ENCODE data around the gene SND1. TPM values are rescaled to one million over a fixed set of nuclear protein-coding genes. Genes with fewer than 3 reads are reported as not detected.

SND1 gene
- total and polyA plus RNA-seq, 9 donors = 88.3 to 125 (median 97.7) TPM

DNA sequence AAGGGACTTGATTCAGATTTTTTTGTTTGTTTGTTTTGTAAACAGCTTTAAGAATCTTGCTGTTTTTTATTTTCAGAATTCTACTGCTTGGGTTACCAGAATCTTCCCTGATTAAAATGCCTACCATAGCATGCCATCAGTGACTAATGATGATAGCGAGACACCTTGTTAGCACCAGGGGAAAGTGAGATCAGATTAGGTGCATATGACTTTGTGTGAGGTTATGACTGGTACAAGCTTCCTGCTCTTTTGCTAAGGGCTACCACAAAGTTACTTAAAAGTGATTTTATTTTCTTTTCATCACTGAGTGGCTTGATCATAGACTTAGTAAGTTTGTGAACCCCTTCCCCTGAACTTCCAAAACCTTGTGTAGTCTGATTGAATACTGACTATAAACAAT lies 93.5 kb downstream of the SND1 start:
- Histone ChIP-seq H3K27me3 (ENCODE audit: control insufficient read depth, insufficient read depth, low read length) (no peaks in the 10 kb centered on the region), H3K27ac (ENCODE audit: low read length) (no peak overlapping the region), H3K4me3 (ENCODE audit: low read length) (no peak overlapping the region), H3K36me3 (ENCODE audit: control insufficient read depth, insufficient read depth, low read length) (no peaks in the 10 kb centered on the region), H3K4me1 (ENCODE audit: control insufficient read depth, insufficient read depth, low read length) (no peaks in the 10 kb centered on the region), H3K9me3 (replicated peaks; ENCODE audit: control insufficient read depth, low read depth, low read length) (no peaks in the 10 kb centered on the region)
- no CpG with 5 or more reads among the region's 1 CpG for WGBS (ENCODE audit: insufficient coverage)
- no peak for DNase-seq

DNA sequence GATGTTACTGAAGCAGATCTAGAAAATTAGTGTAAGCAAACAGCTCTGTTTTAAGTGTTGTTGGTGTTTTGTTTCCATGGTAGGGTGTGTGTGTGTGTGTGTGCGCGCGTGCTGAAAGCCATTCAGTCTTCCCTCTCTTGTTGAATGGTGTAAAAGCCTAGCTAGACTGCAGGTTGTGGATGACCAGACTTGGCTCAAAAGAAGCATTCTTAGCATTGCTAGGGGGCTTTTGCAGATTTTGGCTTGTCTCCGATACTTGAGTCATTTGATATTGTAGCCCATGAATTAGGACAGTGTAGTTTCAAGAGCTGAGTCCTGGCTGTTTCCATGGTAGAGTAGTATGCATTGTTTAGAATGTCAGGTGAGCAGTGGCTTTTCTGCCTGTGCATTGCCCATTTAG lies 99.1 kb downstream of the SND1 start:
- no peak overlapping the region for H3K4me3 ChIP-seq (ENCODE audit: low read length)
- H3K36me3 ChIP-seq (ENCODE audit: control insufficient read depth, insufficient read depth, low read length) = no peaks in the 10 kb centered on the region
- peaks cover 8% of the 10 kb centered on the region for H3K4me1 ChIP-seq (ENCODE audit: control insufficient read depth, insufficient read depth, low read length)
- WGBS (ENCODE audit: insufficient coverage) = 75% methylated on average over 3 of the region's 4 CpGs
- peak; percentile 50 for DNase-seq
- no peak overlapping the region for H3K27ac ChIP-seq (ENCODE audit: low read length)
- no peaks in the 10 kb centered on the region for H3K9me3 ChIP-seq (replicated peaks; ENCODE audit: control insufficient read depth, low read depth, low read length)
- H3K27me3 ChIP-seq (ENCODE audit: control insufficient read depth, insufficient read depth, low read length) = no peaks in the 10 kb centered on the region

DNA sequence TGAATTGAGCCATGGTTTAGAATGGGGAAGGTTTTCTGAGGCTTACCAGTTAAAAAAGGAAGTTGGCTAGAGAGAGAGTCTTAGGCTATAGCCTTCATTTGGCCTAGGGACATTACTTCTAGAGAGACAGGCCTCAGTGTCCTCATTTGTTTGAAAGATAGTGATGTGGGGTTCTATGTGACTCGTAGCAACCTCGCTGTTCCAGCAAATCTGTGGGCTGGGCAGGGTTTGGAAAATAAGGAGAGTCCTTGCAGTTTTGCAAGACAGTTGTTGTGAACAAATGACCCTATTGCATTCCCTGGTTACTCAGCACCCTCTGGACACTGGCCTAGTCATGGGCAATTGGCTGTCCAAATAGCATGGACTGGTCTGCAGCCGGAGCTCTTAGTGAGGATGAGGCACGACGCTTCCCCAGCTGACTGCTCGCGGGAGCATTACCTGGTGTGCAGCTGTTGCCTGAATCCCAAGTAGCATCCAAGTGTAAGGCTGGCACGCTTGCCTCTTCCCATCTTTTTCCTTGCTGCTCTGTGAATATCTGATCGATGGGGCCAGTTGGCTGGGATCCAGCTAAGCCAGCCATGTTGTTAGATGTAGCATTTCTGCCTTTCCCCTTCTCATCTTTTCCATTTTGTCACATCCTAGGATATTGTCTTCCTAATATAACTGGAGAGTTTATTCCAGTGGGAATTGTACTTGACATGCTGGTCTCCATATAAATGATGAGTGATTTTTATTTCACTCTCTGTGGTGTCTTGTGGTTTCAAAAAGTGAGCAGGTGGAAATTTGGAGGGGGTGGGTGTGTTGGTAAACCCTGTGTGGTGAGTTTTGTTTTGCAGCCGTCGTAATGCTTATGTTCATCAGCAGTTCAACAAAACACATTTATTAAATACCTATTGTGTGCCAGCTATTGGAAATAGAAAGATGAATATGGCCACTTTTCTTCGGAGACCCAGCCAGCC lies 99.8 kb downstream of the SND1 start:
- H3K27me3 ChIP-seq (ENCODE audit: control insufficient read depth, insufficient read depth, low read length) = no peaks in the 10 kb centered on the region
- 90% methylated on average over 8 of the region's 12 CpGs for WGBS (ENCODE audit: insufficient coverage)
- H3K27ac ChIP-seq (ENCODE audit: low read length) = no peak overlapping the region
- H3K4me1 ChIP-seq (ENCODE audit: control insufficient read depth, insufficient read depth, low read length) = peaks cover 8% of the 10 kb centered on the region
- H3K4me3 ChIP-seq (ENCODE audit: low read length) = no peak overlapping the region
- no peak for DNase-seq
- no peaks in the 10 kb centered on the region for H3K9me3 ChIP-seq (replicated peaks; ENCODE audit: control insufficient read depth, low read depth, low read length)
- no peaks in the 10 kb centered on the region for H3K36me3 ChIP-seq (ENCODE audit: control insufficient read depth, insufficient read depth, low read length)

DNA sequence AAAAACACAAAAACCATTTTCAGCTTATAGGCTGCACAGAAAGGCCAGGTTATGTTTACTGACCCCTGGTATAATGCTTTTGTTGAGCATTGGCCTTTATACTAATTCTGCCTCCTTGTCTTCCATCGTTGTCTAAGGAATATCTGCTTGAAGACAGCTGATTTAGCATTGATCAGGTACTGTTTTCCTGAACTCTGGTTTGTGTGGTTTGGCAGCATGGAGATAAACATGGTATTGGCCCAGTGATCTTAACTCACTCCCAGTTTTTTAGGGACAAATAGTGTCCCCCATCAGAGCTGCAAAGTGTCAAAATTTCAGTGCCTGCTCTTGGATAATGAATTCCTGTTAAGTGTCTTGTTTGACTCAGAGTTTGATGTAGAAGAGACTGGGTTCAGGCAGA lies 100.8 kb downstream of the SND1 start:
- no CpG with 5 or more reads among the region's 1 CpG for WGBS (ENCODE audit: insufficient coverage)
- Histone ChIP-seq H3K36me3 (ENCODE audit: control insufficient read depth, insufficient read depth, low read length) (no peaks in the 10 kb centered on the region), H3K9me3 (replicated peaks; ENCODE audit: control insufficient read depth, low read depth, low read length) (no peaks in the 10 kb centered on the region), H3K4me1 (ENCODE audit: control insufficient read depth, insufficient read depth, low read length) (peaks cover 8% of the 10 kb centered on the region), H3K27me3 (ENCODE audit: control insufficient read depth, insufficient read depth, low read length) (no peaks in the 10 kb centered on the region), H3K4me3 (ENCODE audit: low read length) (no peak overlapping the region), H3K27ac (ENCODE audit: low read length) (no peak overlapping the region)
- no peak for DNase-seq

DNA sequence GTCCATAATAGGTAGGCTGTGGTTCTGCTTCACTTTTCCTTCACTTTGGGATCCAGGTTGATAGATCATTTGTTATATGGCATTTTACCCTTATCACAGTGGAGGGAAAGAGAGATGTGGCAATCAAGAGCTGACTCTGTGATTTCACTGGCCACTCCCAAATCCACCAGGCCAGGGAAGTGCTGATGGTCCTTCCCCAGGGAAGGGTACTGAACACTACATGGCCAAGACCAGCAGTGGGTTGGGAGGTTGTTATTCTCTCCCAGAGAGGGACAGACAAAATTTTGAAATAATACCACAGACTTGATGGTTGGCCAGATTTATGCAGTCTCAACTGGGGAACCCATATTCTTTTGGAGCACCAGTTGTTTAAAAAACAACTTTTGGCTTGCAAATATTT lies 102.5 kb downstream of the SND1 start:
- H3K27ac ChIP-seq (ENCODE audit: low read length) = no peak overlapping the region
- H3K9me3 ChIP-seq (replicated peaks; ENCODE audit: control insufficient read depth, low read depth, low read length) = no peaks in the 10 kb centered on the region
- DNase-seq = no peak
- no peaks in the 10 kb centered on the region for H3K36me3 ChIP-seq (ENCODE audit: control insufficient read depth, insufficient read depth, low read length)
- peaks cover 8% of the 10 kb centered on the region for H3K4me1 ChIP-seq (ENCODE audit: control insufficient read depth, insufficient read depth, low read length)
- no peaks in the 10 kb centered on the region for H3K27me3 ChIP-seq (ENCODE audit: control insufficient read depth, insufficient read depth, low read length)
- H3K4me3 ChIP-seq (ENCODE audit: low read length) = no peak overlapping the region

DNA sequence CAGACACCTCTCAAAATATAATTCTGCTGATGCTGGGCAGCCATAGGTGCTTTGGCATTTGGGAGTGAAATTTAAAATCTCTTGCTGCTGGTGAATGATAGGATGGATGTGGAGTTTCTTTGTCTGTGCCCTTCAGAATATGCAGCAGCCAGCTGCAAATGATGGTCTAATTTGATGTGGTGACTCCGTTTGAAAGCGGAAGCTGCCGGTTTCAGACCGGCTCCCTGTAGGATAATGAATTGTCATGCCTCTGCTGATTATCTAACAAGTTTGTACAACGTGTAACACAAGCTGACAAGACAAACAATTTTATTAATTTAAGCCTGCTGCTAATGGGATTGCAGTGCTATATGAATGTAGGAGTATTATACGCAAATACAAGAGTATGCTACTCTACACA lies 103.5 kb downstream of the SND1 start:
- no peak overlapping the region for H3K4me3 ChIP-seq (ENCODE audit: low read length)
- DNase-seq = peak; percentile 29
- no peaks in the 10 kb centered on the region for H3K36me3 ChIP-seq (ENCODE audit: control insufficient read depth, insufficient read depth, low read length)
- no peaks in the 10 kb centered on the region for H3K9me3 ChIP-seq (replicated peaks; ENCODE audit: control insufficient read depth, low read depth, low read length)
- no peaks in the 10 kb centered on the region for H3K27me3 ChIP-seq (ENCODE audit: control insufficient read depth, insufficient read depth, low read length)
- no CpG with 5 or more reads among the region's 6 CpGs for WGBS (ENCODE audit: insufficient coverage)
- H3K27ac ChIP-seq (ENCODE audit: low read length) = no peak overlapping the region
- H3K4me1 ChIP-seq (ENCODE audit: control insufficient read depth, insufficient read depth, low read length) = peaks cover 8% of the 10 kb centered on the region

DNA sequence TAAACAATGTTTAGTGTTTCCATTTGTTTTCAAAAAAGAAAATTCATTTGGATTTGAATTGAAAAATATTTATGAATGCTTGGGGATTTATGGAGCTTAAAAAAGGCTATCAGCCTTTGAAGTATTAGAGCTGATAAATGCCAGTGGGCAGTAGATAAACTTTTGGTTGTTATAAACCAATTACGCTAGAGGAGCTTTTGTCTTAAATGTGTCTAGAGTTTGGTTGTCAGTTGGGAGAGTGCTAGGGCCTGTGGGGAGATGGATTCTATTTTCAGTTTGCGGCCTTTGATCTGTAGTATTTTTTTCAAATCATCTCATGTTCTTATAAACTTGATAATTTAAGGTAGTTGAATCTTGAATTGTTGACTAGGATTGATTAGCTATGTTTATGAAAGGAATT lies 104.0 kb downstream of the SND1 start:
- WGBS (ENCODE audit: insufficient coverage) = no CpG with 5 or more reads among the region's 2 CpGs
- Histone ChIP-seq H3K27ac (ENCODE audit: low read length) (no peak overlapping the region), H3K4me1 (ENCODE audit: control insufficient read depth, insufficient read depth, low read length) (peaks cover 7% of the 10 kb centered on the region), H3K9me3 (replicated peaks; ENCODE audit: control insufficient read depth, low read depth, low read length) (no peaks in the 10 kb centered on the region), H3K27me3 (ENCODE audit: control insufficient read depth, insufficient read depth, low read length) (no peaks in the 10 kb centered on the region), H3K36me3 (ENCODE audit: control insufficient read depth, insufficient read depth, low read length) (no peaks in the 10 kb centered on the region), H3K4me3 (ENCODE audit: low read length) (no peak overlapping the region)
- DNase-seq = no peak

DNA sequence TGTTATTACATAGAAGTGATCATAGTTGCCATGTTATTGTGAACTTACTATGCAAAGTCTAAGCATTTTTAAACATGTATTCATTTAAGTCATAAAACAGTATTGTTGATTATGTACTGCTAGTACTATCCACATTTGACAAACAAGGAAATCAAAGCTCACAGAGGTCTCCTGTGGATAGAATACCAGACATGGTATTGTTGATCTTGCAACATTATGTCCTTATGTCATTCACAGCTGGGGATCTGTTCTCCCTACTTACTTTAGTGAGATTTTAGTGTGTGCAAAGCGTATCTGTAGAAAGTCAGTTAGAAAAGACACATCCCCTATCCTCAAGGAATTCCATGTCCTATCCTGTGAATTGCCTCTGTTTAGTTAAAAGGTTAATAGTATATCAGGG lies 106.1 kb downstream of the SND1 start:
- Histone ChIP-seq H3K27me3 (ENCODE audit: control insufficient read depth, insufficient read depth, low read length) (no peaks in the 10 kb centered on the region), H3K27ac (ENCODE audit: low read length) (no peak overlapping the region), H3K9me3 (replicated peaks; ENCODE audit: control insufficient read depth, low read depth, low read length) (no peaks in the 10 kb centered on the region), H3K4me3 (ENCODE audit: low read length) (no peak overlapping the region), H3K4me1 (ENCODE audit: control insufficient read depth, insufficient read depth, low read length) (peaks cover 4% of the 10 kb centered on the region), H3K36me3 (ENCODE audit: control insufficient read depth, insufficient read depth, low read length) (no peaks in the 10 kb centered on the region)
- WGBS (ENCODE audit: insufficient coverage) = no CpG with 5 or more reads among the region's 1 CpG
- no peak for DNase-seq

DNA sequence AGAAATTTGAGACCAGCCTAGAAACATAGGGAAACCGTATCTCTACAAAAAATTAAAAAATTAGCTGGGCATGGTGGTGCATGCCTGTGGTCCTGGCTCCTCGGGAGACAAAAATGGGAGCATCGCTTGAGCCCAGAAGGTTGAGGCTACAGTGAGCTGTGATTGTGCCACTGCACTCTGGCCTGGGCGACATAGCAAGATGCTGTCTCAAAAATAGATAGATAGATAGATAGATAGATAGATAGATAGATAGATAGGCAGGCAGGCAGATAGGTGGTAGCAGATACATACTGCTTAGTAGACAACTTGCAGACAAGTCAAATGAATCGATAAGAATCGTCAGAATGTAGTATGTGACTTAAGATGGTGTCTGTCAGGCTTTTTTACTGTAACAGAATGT lies 106.9 kb downstream of the SND1 start:
- WGBS (ENCODE audit: insufficient coverage) = 97% methylated on average over 3 of the region's 6 CpGs
- no peaks in the 10 kb centered on the region for H3K9me3 ChIP-seq (replicated peaks; ENCODE audit: control insufficient read depth, low read depth, low read length)
- no peaks in the 10 kb centered on the region for H3K27me3 ChIP-seq (ENCODE audit: control insufficient read depth, insufficient read depth, low read length)
- no peaks in the 10 kb centered on the region for H3K36me3 ChIP-seq (ENCODE audit: control insufficient read depth, insufficient read depth, low read length)
- H3K4me1 ChIP-seq (ENCODE audit: control insufficient read depth, insufficient read depth, low read length) = peaks cover 4% of the 10 kb centered on the region
- H3K4me3 ChIP-seq (ENCODE audit: low read length) = no peak overlapping the region
- no peak overlapping the region for H3K27ac ChIP-seq (ENCODE audit: low read length)
- DNase-seq = no peak

DNA sequence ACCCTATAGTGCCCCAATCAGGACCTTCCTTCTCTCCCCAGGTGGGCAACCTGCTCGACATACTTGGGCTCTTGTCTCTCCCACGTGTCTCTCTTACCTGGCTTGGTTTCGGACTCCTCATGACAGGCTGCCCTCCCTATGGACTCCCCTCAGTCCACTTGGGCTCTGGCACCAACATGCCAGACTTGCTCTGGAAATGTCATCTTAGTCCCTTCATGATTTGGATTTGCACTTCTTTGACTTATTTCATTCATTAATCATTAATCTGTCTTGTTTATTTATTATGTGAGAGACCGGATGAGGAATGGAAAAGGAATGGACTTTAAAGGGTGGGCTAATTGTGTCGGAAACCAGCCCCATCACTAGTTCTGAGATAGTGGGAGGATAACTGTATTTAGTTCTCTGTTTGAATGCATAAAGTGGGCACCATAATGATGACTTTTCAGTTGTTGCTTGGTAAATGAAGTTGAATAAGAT lies 108.0 kb downstream of the SND1 start:
- H3K27me3 ChIP-seq (ENCODE audit: control insufficient read depth, insufficient read depth, low read length) = no peaks in the 10 kb centered on the region
- no peak overlapping the region for H3K4me3 ChIP-seq (ENCODE audit: low read length)
- 90% methylated on average over 5 of the region's 5 CpGs for WGBS (ENCODE audit: insufficient coverage)
- H3K36me3 ChIP-seq (ENCODE audit: control insufficient read depth, insufficient read depth, low read length) = no peaks in the 10 kb centered on the region
- H3K9me3 ChIP-seq (replicated peaks; ENCODE audit: control insufficient read depth, low read depth, low read length) = no peaks in the 10 kb centered on the region
- no peak overlapping the region for H3K27ac ChIP-seq (ENCODE audit: low read length)
- DNase-seq = no peak
- H3K4me1 ChIP-seq (ENCODE audit: control insufficient read depth, insufficient read depth, low read length) = peaks cover 4% of the 10 kb centered on the region

Measured in muscle of leg (tissue), 11 donors.